NCI-H510A (cell line): ENCODE data around the gene PARD3B.

Experiments
- DNase-seq: peaks from one replicate; lab custom pipeline; 2025; lab: John Stamatoyannopoulos, UW

The PARD3B gene

GRCh38 chr2:205273627-205274026, 728.4 kb downstream of the PARD3B start:
- DNase-seq = no peak

GRCh38 chr2:205274801-205275200, 729.5 kb downstream of the PARD3B start:
- DNase-seq = no peak

DNA sequence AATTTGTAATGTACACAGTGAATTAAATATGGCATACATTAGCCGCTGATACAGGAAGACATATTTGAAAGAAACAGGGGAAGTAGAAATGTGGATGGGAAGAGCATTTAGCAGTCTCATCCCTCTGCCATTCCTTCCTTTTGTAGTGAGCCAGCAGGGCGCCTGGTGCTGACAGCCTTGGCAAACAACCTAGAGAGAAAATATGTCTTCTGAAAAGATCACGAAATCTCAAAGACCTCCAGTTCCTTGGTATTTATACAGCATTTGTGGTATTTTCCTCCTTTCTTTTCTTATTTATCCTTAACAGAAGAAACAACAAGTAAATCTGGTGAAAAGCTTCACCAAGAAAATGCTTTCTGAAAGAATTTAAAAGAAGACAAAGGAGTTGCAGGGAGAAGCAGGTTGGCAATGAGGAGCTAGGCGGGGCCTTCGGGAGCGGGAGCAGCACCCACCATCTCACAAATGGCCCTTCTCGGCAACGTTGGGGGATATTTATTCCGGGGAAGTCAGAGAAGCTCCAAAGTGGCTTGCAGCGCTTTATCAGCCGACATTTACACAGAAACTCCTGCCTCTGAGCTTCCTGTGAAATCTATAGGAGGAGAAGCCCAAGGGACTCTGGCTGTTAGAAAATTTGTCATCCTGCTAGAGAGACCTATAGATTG, 731.0 kb downstream of the PARD3B start:
- DNase-seq = no peak

DNA sequence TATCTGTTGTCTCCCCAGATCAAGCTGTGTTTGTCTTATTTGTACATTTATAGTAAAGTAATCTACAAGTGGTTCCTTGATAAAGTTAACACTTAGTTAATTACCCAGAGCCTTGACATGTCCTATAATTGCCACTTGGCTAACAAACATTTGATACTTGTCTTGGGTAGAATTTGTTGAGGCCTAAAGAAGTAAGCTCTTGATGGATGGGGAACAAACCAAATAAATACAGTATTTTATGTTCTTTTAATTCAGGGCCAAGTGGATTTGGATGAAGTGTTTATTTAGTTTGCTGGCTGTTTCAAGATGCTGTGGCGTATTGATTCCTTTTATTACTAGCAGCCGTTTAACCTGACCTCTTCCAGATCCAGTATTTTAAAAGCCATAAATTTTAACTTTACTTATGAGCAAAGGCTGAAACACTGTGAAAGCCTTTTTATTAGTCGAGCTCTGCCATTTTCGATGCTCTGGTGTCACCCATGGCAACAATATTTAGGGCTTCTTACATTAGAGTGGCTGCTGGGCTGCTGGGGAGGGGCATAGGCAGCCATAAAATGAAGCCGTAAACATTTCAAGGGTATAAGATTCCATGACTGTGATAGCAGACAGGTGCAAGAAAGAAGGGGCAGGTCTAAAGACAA, 735.4 kb downstream of the PARD3B start:
- peak; percentile 43 for DNase-seq

- no peak for DNase-seq
These were observed 738.5 kb downstream of the PARD3B start for GRCh38 chr2:205283736-205284270.

DNA sequence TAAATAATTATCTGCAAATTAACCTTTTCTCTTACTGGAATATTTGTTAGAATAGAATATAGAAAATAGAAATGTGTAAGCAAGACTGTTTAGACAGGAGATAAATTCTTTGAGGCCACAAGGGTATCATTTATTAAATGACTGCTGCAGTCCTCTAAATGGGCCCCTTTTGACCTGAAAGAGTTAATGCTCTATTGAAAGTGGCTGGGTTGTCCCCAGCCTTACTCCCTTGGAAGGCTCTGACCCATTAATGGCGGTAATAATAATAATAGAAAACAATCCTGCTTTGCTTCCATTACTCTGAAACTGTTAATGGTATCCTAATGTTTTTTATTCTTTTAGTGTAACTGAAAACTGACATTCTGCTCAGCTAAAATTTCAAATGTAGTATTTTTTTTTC, 739.1 kb downstream of the PARD3B start:
- DNase-seq = no peak

GRCh38 chr2:205287316-205287715, 742.0 kb downstream of the PARD3B start:
- no peak for DNase-seq

GRCh38 chr2:205288686-205289085, 743.4 kb downstream of the PARD3B start:
- DNase-seq = no peak

GRCh38 chr2:205290299-205290698, 745.0 kb downstream of the PARD3B start:
- DNase-seq = no peak

GRCh38 chr2:205292665-205293295, 747.5 kb downstream of the PARD3B start:
- no peak for DNase-seq

DNA sequence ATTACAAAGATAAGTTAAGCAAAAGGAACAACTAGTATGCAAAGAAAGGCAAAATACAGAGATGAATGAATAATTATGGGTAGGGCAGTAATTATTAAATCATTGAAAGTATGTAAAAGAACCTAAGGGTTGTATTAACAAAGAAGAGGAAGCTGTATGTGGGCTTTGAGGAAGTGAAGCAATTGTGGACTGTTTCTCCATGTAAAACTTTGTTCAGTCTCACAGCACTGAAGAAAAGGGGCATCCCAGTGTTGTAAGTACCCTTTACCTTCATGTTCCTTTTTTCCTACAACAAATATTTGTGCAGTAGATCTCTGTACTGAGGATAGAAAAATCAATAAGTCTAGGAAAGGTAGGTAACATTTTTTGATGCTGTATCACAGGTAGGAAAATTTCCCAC, 748.3 kb downstream of the PARD3B start:
- DNase-seq = no peak

DNA sequence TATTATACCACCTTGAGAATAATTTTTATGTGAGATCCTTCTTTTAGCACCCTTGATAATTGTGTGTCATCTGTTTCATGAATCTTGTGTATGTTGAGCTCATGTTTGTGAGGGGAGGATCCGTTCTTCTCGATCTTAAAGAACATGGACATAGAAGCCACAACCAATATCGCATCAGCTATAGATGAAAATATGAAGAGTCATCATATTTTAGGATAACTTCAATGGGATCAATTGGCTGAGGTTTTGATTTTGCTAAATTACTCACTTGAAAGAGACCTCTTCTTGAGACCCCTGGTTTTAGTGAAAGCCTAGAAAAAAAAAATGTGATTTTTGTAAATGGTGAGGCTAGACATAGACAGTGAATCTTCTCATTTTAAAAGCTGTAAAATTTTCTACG, 751.7 kb downstream of the PARD3B start:
- no peak for DNase-seq

DNA sequence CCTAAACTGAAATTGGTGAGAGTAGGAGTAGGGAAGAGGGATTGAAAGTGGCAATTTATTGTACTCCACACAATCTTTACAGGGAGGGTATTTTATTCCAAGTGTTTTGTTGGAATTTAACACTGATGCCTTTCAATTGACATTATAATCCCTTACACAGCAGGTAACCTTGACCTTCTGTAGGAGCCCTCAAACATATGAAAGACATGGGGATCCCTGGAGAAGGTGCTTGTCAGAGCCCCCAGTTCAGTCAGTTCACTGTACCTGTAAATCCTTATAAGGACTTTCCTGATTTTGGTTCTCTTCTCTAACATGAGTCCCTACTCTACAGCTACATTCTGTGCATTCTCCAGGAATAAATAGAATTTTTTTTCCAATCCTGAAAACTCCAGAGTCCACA, 752.1 kb downstream of the PARD3B start:
- no peak for DNase-seq

GRCh38 chr2:205297846-205298245, 752.6 kb downstream of the PARD3B start:
- DNase-seq = no peak

- DNase-seq = no peak
These were observed 765.9 kb downstream of the PARD3B start for GRCh38 chr2:205311201-205311600.

- no peak for DNase-seq
These were observed 776.0 kb downstream of the PARD3B start for GRCh38 chr2:205321231-205321630.

GRCh38 chr2:205323929-205324328, 778.7 kb downstream of the PARD3B start:
- DNase-seq = no peak

DNA sequence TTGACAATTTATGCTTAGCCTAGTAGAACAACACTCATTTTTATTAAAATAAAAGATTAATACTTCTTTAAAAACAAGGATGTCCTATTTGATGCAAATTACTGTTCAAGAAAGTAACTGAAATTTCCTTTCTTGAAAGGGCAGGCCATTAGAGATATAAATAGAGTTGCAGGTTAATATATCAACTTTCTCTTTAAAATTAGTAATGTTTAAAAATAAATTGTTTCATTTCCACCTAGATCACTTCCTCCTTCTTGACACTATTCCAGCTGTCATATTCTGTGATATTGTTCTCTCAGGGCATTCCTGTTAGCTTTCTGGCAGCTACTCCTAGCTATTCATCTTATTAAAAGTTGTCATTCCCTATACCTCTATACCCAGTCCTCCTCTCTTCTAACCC, 779.1 kb downstream of the PARD3B start:
- DNase-seq = no peak

DNA sequence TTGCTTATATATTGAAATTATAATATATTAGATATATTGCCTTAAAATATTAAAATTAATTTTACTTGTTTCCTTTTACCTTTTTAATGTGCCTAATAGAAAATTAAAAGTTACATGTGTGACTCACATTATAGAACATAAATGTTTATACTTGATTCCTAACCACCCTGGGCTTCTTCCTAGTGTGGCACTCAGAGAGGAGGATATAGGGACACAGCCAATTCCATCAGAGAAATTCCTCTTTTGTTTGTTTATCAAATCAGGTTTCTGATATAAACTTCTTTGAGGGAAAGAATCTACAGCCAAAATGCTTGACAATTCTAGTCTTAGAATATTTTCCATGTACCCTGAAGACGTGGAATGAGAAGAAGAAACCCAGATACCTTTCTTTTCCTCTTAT, 788.1 kb downstream of the PARD3B start:
- DNase-seq = no peak

DNA sequence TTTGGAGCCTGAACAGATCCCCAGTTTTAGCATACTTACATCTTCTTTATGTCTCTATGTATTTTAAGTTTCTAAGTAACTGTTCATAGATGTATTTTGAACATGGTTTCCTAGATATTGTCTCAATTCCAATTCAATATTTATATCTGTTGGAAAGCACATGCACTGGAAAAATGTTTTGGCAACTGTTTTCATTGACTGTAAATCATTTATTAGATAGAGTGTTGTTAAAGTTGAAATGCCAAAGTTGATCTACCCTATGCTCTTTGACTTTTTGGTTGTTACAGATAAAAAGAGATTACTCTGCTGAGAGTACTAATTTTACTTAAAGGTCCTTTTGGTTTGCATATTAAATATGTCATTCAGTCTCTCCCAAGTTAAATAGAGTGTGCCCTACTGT, 792.0 kb downstream of the PARD3B start:
- DNase-seq = no peak

DNA sequence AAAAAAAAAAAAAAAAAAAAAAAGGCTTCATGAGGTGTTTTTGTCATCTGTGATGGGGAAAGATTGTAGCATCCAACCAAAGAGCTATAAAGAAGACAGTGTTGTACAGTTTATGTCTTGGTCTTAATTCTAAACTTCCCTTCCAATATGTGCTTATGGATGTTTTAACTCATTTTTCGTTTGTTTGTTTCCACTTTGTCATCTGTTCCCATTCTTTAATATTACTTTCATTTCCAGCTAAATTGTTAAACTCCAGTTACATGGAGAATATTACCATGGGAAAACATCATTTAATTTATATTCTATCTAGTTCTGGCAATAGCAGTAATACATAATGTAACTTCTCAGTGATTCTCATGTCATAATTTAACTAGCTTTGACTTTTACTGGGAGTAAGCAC, 792.9 kb downstream of the PARD3B start:
- DNase-seq = no peak

DNA sequence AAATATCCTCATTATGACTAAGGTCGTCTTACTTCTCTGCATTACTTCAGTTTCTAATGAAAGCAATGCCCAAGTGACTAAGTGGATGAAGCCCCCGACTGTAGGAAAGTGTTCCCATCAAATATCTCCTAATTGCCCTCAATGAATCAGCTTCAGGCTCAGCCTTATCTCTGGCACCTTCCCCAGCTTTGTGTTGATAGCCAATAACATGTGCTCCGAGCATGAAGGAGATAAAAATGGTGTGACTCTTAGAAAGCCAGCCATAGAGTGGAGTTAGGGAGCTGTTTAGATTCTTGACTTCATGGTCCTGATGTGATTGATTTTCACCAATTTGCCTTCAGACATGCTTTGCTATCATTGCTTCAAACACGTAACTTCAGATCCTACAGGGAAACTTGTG, 797.8 kb downstream of the PARD3B start:
- no peak for DNase-seq

GRCh38 chr2:205346649-205347048, 801.4 kb downstream of the PARD3B start:
- DNase-seq = no peak
